Brain microvascular endothelial cell (primary cell): ENCODE results near the gene MAPK7.
A peak's percentile ranks its signal among the peaks of the same experiment; 100 is the strongest.

Experiments used
- DNase-seq: peaks from one replicate; pipeline ENCODE4 v3.0.0-alpha.2; 2020
- H3K27ac ChIP-seq: fragments of 250-450 bp; sonication (Bioruptor Pico); 2 replicates; pipeline ENCODE4 v1.5.1; 2020; ENCODE audit warnings: mild to moderate bottlenecking, moderate library complexity
- H3K27me3 ChIP-seq: fragments of 250-450 bp; sonication (Bioruptor Pico); replicated peaks from 2 replicates; pipeline ENCODE4 v1.5.1; 2020; ENCODE audit warnings: mild to moderate bottlenecking
- H3K36me3 ChIP-seq: fragments of 250-450 bp; sonication (Bioruptor Pico); replicated peaks from 2 replicates; pipeline ENCODE4 v1.5.1; 2020; ENCODE audit warnings: mild to moderate bottlenecking
- H3K4me3 ChIP-seq: 2 replicates; pipeline ENCODE4 v1.5.1; 2011; ENCODE audit warnings: low read depth, mild to moderate bottlenecking, control low read depth, low read length, moderate library complexity
- CTCF ChIP-seq: IDR thresholded peaks from 2 replicates; pipeline ENCODE4 v1.5.1; 2011; ENCODE audit warnings: low read depth, mild to moderate bottlenecking, moderate library complexity, low read length, control low read depth, inconsistent platforms; ENCODE audit errors: missing control alignments
- in situ Hi-C: cut with HindIII; loops from 2 replicates; pipeline ENCODE4 v1.10.0; 2017; ENCODE audit warnings: low sequenced_read_pairs, low pct_ligation_motif_present

Gene MAPK7

GRCh38 chr17:19385521-19385983 lies 7.3 kb downstream of the MAPK7 start:
- H3K27me3 ChIP-seq = no peaks in the 10 kb centered on the region
- in situ Hi-C loops = no loop called here
- DNase-seq = no peak
- no peak overlapping the region for H3K4me3 ChIP-seq
- TF ChIP-seq CTCF = no peak
- peaks cover 40% of the 10 kb centered on the region for H3K36me3 ChIP-seq
- no peak overlapping the region for H3K27ac ChIP-seq

- Histone ChIP-seq H3K27me3 (no peaks in the 10 kb centered on the region), H3K4me3 (peak overlapping the region; percentile 38), H3K27ac (peak overlapping the region; percentile 33), H3K36me3 (peaks cover 32% of the 10 kb centered on the region)
- DNase-seq = peak; percentile 66
- no peak for TF ChIP-seq CTCF
- in situ Hi-C loops = no loop called here
These were observed 8.0 kb downstream of the MAPK7 start for GRCh38 chr17:19386051-19386929.

GRCh38 chr17:19386974-19387920 lies 8.9 kb downstream of the MAPK7 start, which contains the start of gene MFAP4:
TSS of gene MFAP4 (minus strand) at chr17:19387190. CDS start at chr17:19387155, 35 bp downstream.
- peak within 1 kb of the TSS; percentile 38 for H3K4me3 ChIP-seq

GRCh38 chr17:19387921-19388521 lies 9.7 kb downstream of the MAPK7 start:
- peaks cover 18% of the 10 kb centered on the region for H3K36me3 ChIP-seq
- H3K27ac ChIP-seq = no peak overlapping the region
- no peak for DNase-seq
- no peak for TF ChIP-seq CTCF
- in situ Hi-C loops = no loop called here
- no peak overlapping the region for H3K4me3 ChIP-seq
- no peaks in the 10 kb centered on the region for H3K27me3 ChIP-seq

More at GRCh38 chr17:19386974-19387920, 8.9 kb downstream of the MAPK7 start, which contains the start of gene MFAP4:
- Histone ChIP-seq H3K27me3 (no peaks in the 10 kb centered on the region), H3K36me3 (peaks cover 25% of the 10 kb centered on the region), H3K27ac (peak within 1 kb of the TSS; percentile 33)
- TF ChIP-seq CTCF = no peak
- in situ Hi-C loops = no loop called here
- DNase-seq = peak; percentile 56
